Ovary (tissue), 9 donors: ENCODE measurements around the gene SCPEP1. TPM values are rescaled to one million over a fixed set of nuclear protein-coding genes. Genes with fewer than 3 reads are reported as not detected.

Experiments used
- DNase-seq, 5 donors: peaks; one replicate each; pipeline ENCODE4 v3.0.0-alpha.2; 2019 to 2020
- H3K27ac ChIP-seq, 2 donors: fragments of 200-600 bp; one replicate each; pipeline versions ENCODE4 v1.5.1 to v1.8.0; 2019 to 2022
- H3K27me3 ChIP-seq: fragments of 200-600 bp; one replicate; pipeline ENCODE4 v1.8.0; 2022
- H3K36me3 ChIP-seq: fragments of 200-600 bp; sonication (generic); one replicate; pipeline ENCODE4 v1.5.1; 2019
- H3K4me1 ChIP-seq: one replicate; pipeline ENCODE4 v1.8.1; 2013; ENCODE audit warnings: mild to moderate bottlenecking, moderate library complexity; ENCODE audit not compliant: insufficient read depth
- H3K4me3 ChIP-seq: fragments of 200-600 bp; sonication (generic); one replicate; pipeline ENCODE4 v1.5.1; 2017
- H3K9me3 ChIP-seq, 2 donors: fragments of 200-600 bp in 1 of 2; sonication (generic) in 1 of 2; one replicate each; pipeline versions ENCODE4 v1.5.1 to v1.8.1; 2013 to 2019; ENCODE audit warnings: mild to moderate bottlenecking in 1 of 2, moderate library complexity in 1 of 2
- EP300 ChIP-seq: sonication (generic); formaldehyde crosslinking; IDR thresholded peaks from one replicate; pipeline ENCODE4 v1.6.1; 2017; ENCODE audit warnings: antibody characterized with exemption
- POLR2A ChIP-seq: fragments of 450-650 bp; IDR thresholded peaks from one replicate; pipeline ENCODE4 v1.6.1; 2017; ENCODE audit warnings: antibody characterized with exemption, mild to moderate bottlenecking, moderate library complexity
- WGBS, 3 donors: extraction: QIAGEN DNeasy Blood & Tissue Kit in 1 of 3; methylation state at CpG; one replicate each; pipeline versions ENCODE4 v1.1.5 to v1.1.7; 2013 to 2017; 5-methylcytosine and 5-hydroxymethylcytosine counted together
- intact Hi-C, 4 donors: fragments of 100-400 bp; cut with DNase I; formaldehyde crosslinking; loops; one replicate each; pipeline versions ENCODE4 v1.11.0 to v1.15.1; 2022 to 2023
- polyA plus RNA-seq, 2 donors: library from polyadenylated mRNA; stranded (reverse); fragments of 200-250 nt in 1 of 2; fragments of 350-450 nt in 1 of 2; fragmentation: Illumina TruSeq in 1 of 2; extraction: RNeasy Lipid Tissue Mini Kit (QIAGEN cat#74804) in 1 of 2; gene quantifications; one replicate each; pipeline ENCODE4 v1.2.3, GENCODE V29; 2013 to 2014
- total RNA-seq, 7 donors: library from RNA; depleted of rRNA in 2 of 7; stranded (reverse); fragments of >200 nt in 2 of 7; fragmentation: NEBNext Ultra II Directional in 3 of 7; extraction: Animal tissue kit (Norgen Biotek cat#: 25700) in 3 of 7; gene quantifications; one replicate each; pipeline versions ENCODE4 v1.1.0 to v1.2.4, GENCODE V29; 2016 to 2023
- TF ChIP-seq, protein P1 (sequence below), 3 donors: fragments of 450-650 bp in 2 of 3; fragments of 200-600 bp in 1 of 3; IDR thresholded peaks; one replicate each; pipeline versions ENCODE4 v1.5.1 to v1.8.0; 2016 to 2022; ENCODE audit warnings: antibody characterized with exemption in 3 of 3, mild to moderate bottlenecking in 1 of 3
- donor health status: DM: no; HTN: no; CAD: no; lungs with moderate emphysema.
- donor health status: DM: no; HTN: no; CAD: no.
- donor health status: Bipolar disorder and iron deficiency.
- donor health status: DM: yes; HTN: yes; CAD: no.
- donor health status: DM: no; HTN: no; CAD: no.
- donor health status: DM: yes; HTN: yes; CAD: no.

SCPEP1 gene
- total and polyA plus RNA-seq, 9 donors, result 36.5 to 180 (median 58.7) TPM

- Histone ChIP-seq H3K27me3 (no peaks in the 10 kb centered on the region), H3K27ac (no peak overlapping the region), H3K9me3 (no peaks in the 10 kb centered on the region), H3K4me3 (no peak overlapping the region), H3K4me1 (peaks cover under 1% of the 10 kb centered on the region), H3K36me3 (no peaks in the 10 kb centered on the region)
- no peak for DNase-seq
- intact Hi-C loops, result no loop called here
- TF ChIP-seq, protein P1, sequence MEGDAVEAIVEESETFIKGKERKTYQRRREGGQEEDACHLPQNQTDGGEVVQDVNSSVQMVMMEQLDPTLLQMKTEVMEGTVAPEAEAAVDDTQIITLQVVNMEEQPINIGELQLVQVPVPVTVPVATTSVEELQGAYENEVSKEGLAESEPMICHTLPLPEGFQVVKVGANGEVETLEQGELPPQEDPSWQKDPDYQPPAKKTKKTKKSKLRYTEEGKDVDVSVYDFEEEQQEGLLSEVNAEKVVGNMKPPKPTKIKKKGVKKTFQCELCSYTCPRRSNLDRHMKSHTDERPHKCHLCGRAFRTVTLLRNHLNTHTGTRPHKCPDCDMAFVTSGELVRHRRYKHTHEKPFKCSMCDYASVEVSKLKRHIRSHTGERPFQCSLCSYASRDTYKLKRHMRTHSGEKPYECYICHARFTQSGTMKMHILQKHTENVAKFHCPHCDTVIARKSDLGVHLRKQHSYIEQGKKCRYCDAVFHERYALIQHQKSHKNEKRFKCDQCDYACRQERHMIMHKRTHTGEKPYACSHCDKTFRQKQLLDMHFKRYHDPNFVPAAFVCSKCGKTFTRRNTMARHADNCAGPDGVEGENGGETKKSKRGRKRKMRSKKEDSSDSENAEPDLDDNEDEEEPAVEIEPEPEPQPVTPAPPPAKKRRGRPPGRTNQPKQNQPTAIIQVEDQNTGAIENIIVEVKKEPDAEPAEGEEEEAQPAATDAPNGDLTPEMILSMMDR (IDR thresholded peaks at IDR 0.05), result no peak
- TF ChIP-seq EP300 (no peak), POLR2A (no peak)
- WGBS, 3 donors, result 89 to 90% (median 89%) methylated on average over 2 of the region's 2 CpGs
Measured at GRCh38 chr17:56974055-56974454, 3.9 kb upstream of the SCPEP1 start.

DNA sequence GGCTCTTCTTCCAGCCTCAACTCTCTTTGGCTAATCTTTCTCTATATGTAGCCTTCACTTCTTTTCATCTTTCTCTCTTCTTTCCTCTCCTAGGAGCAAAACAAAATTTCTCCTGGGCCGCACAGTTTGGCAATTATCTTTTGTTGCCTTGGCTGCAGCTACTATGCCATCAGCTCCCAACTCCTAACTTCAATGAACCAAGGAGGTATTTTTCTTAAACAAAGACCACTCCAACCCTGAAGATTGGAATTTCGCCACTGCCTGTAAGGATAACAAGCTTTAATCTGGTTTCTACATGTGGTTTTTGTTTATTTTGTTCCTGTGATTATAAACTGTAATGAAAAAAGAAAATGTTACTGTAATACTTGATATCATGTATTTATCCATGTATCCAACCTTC is 2.3 kb upstream of the SCPEP1 start:
- no peaks in the 10 kb centered on the region for H3K9me3 ChIP-seq
- H3K4me3 ChIP-seq, result no peak overlapping the region
- H3K4me1 ChIP-seq, result peaks cover 2% of the 10 kb centered on the region
- no peaks in the 10 kb centered on the region for H3K36me3 ChIP-seq
- H3K27me3 ChIP-seq, result no peaks in the 10 kb centered on the region
- no peak overlapping the region for H3K27ac ChIP-seq
- no peak for DNase-seq
- TF ChIP-seq, protein P1 (IDR thresholded peaks at IDR 0.05), result no peak
- no peak for TF ChIP-seq POLR2A
- TF ChIP-seq EP300, result no peak
- WGBS, 3 donors, result 25 to 42% (median 26%) methylated on average over 2 of the region's 2 CpGs
- intact Hi-C loops, result no loop called here

- 15 to 29% (median 17%) methylated on average over 11 of the region's 11 CpGs for WGBS, 3 donors
- Histone ChIP-seq H3K27ac (no peak overlapping the region), H3K36me3 (no peaks in the 10 kb centered on the region), H3K9me3 (no peaks in the 10 kb centered on the region), H3K27me3 (no peaks in the 10 kb centered on the region), H3K4me1 (peaks cover 2% of the 10 kb centered on the region), H3K4me3 (peak overlapping the region; percentile 56)
- DNase-seq, result peak in 3 of 5 donors; percentile 29 to 49 (median 36)
- TF ChIP-seq EP300 (no peak), POLR2A (no peak)
- TF ChIP-seq, protein P1 (IDR thresholded peaks at IDR 0.05), result no peak
- intact Hi-C loops, result no loop called here
Measured at GRCh38 chr17:56976941-56977608, 856 bp upstream of the SCPEP1 start.

- 6 to 11% (median 8%) methylated on average over 11 of the region's 11 CpGs for WGBS, 3 donors
- DNase-seq, result no peak
Measured at GRCh38 chr17:56978441-56979090, 635 bp downstream of the SCPEP1 start.

More at GRCh38 chr17:56978441-56979090, 635 bp downstream of the SCPEP1 start:
- no peaks in the 10 kb centered on the region for H3K27me3 ChIP-seq
- intact Hi-C loops, result no loop called here
- H3K4me3 ChIP-seq, result peak overlapping the region; percentile 56
- TF ChIP-seq EP300 (no peak), POLR2A (no peak)
- TF ChIP-seq, protein P1 (IDR thresholded peaks at IDR 0.05), result no peak
- H3K36me3 ChIP-seq, result no peaks in the 10 kb centered on the region
- no peaks in the 10 kb centered on the region for H3K9me3 ChIP-seq
- H3K27ac ChIP-seq, result peak overlapping the region in 1 of 2 donors; percentile 13
- H3K4me1 ChIP-seq, result peaks cover 2% of the 10 kb centered on the region
